K562 (cell line): ENCODE results near the gene ETS2. TPM values are rescaled to one million over a fixed set of nuclear protein-coding genes. Genes with fewer than 3 reads are reported as not detected.

ENCODE experiments used
- ATAC-seq: fragments of 200-7000 bp; cut with Tn5 transposase; 3 replicates; pipeline ENCODE4 v1.9.1; 2020; ENCODE audit warnings: moderate library complexity
- BruUV-seq: library from RNA; stranded (reverse); fragments of 400-500 nt; replicated peaks from 2 replicates; lab custom pipeline; 2021; lab: Mats Ljungman, UMichigan
- CTCF ChIA-PET: fragments of 300-600 bp; formaldehyde crosslinking; extraction: SDS; loops from one replicate; lab custom pipeline; 2021; ENCODE audit warnings: low intra/inter-chr PET ratio; lab: Yijun Ruan, JAX
- POLR2A ChIA-PET: fragments of 300-600, 350-650 bp; sonication (Branson Sonifier 250); formaldehyde crosslinking; extraction: SDS; loops from one replicate; lab custom pipeline; 2021; ENCODE audit warnings: antibody characterized with exemption, inconsistent platforms; lab: Yijun Ruan, JAX
- DNase-seq, 4 experiments: peaks; one replicate each; pipeline versions ENCODE4 v3.0.0 to v3.0.0-alpha.2; 2011 to 2018; ENCODE audit warnings: low spot score in 3 of 4, mixed read lengths in 3 of 4; ENCODE audit errors: extremely low read depth in 1 of 4
- FAIRE-seq: peaks from 2 replicates; lab custom pipeline; 2011; peaks lifted over from hg19 to GRCh38; lab: Jason Lieb, UNC
- H2AFZ ChIP-seq: 2 replicates; pipeline ENCODE4 v1.6.0; 2011; ENCODE audit warnings: low read depth, low read length, control low read depth, inconsistent platforms
- H3K27ac ChIP-seq: fragments of 200-600 bp; 3 replicates; pipeline ENCODE4 v1.8.0; 2011; ENCODE audit warnings: low read depth, mild to moderate bottlenecking, control low read depth, inconsistent platforms, low read length, moderate library complexity, mixed read lengths; ENCODE audit errors: extremely low read depth
- H3K27me3 ChIP-seq, 2 experiments: fragments of 300-600 bp in 1 of 2; 2 replicates in 1 of 2; 3 replicates in 1 of 2; pipeline versions ENCODE4 v1.6.0 to v1.8.0; 2011; ENCODE audit warnings: inconsistent platforms in 2 of 2, low read length in 2 of 2, mild to moderate bottlenecking in 1 of 2, mixed read lengths in 1 of 2, moderate library complexity in 1 of 2; ENCODE audit not compliant: control insufficient read depth in 2 of 2, insufficient read depth in 2 of 2
- H3K36me3 ChIP-seq: fragments of 300-600 bp; 3 replicates; pipeline ENCODE4 v1.8.0; 2011; ENCODE audit warnings: mild to moderate bottlenecking, low read length, inconsistent platforms; ENCODE audit not compliant: control insufficient read depth, insufficient read depth
- H3K4me1 ChIP-seq, 2 experiments: fragments of 200-600 bp in 1 of 2; replicated peaks in 1 of 2; 2 replicates in 1 of 2; 3 replicates in 1 of 2; pipeline versions ENCODE4 v1.5.1 to v1.8.0; 2011; ENCODE audit warnings: inconsistent platforms in 2 of 2, low read length in 2 of 2, mild to moderate bottlenecking in 1 of 2, mixed read lengths in 1 of 2, moderate library complexity in 1 of 2; ENCODE audit not compliant: control insufficient read depth in 2 of 2, insufficient read depth in 2 of 2
- H3K4me2 ChIP-seq: 2 replicates; pipeline ENCODE4 v1.6.1; 2011; ENCODE audit warnings: low read length, control low read depth, inconsistent platforms, mixed read lengths; ENCODE audit not compliant: insufficient read depth
- H3K4me3 ChIP-seq: fragments of 200-600 bp; sonication (generic), shearing (Covaris generic); 2 replicates; pipeline ENCODE4 v1.5.1; 2016; ENCODE audit warnings: control low read depth, inconsistent platforms
- H3K79me2 ChIP-seq: fragments of 200-600 bp; 3 replicates; pipeline ENCODE4 v1.8.0; 2011; ENCODE audit warnings: low read length, inconsistent platforms; ENCODE audit not compliant: control insufficient read depth, insufficient read depth
- H3K9ac ChIP-seq, 2 experiments: 2 replicates each; pipeline versions ENCODE4 v1.6.0 to v1.6.1; 2011; ENCODE audit warnings: low read depth in 2 of 2, low read length in 2 of 2, control low read depth in 1 of 2, inconsistent platforms in 1 of 2, mild to moderate bottlenecking in 1 of 2, mixed read lengths in 1 of 2; ENCODE audit not compliant: insufficient read depth in 1 of 2
- H3K9me1 ChIP-seq: one replicate; pipeline ENCODE4 v1.6.0; 2011; ENCODE audit warnings: inconsistent platforms, mild to moderate bottlenecking, low read length, moderate library complexity; ENCODE audit not compliant: control insufficient read depth, insufficient read depth
- H3K9me3 ChIP-seq: replicated peaks from 2 replicates; pipeline ENCODE4 v1.5.1; 2011; ENCODE audit warnings: low read depth, low read length, inconsistent platforms; ENCODE audit not compliant: control insufficient read depth, insufficient read depth
- H4K20me1 ChIP-seq: replicated peaks from 2 replicates; pipeline ENCODE4 v1.6.1; 2011; ENCODE audit warnings: low read length, inconsistent platforms, mixed read lengths; ENCODE audit not compliant: control insufficient read depth, insufficient read depth
- ADNP ChIP-seq: fragments of 200-800 bp; sonication (Bioruptor generic); IDR thresholded peaks from 2 replicates; pipeline ENCODE4 v1.6.1; 2016; ENCODE audit warnings: missing genetic modification characterization, missing compliant biosample characterization
- BCOR ChIP-seq: fragments of 450-650 bp; IDR thresholded peaks from 2 replicates; pipeline ENCODE4 v1.6.1; 2016
- CHD4 ChIP-seq: fragments of 200-600 bp; sonication (generic); IDR thresholded peaks from 3 replicates; pipeline ENCODE4 v1.6.1; 2012; ENCODE audit warnings: low read depth, mild to moderate bottlenecking, mixed read lengths, low read length, inconsistent platforms; ENCODE audit not compliant: insufficient read depth, insufficient replicate concordance, poor library complexity, severe bottlenecking
- DDX20 ChIP-seq: fragments of 450-650 bp; IDR thresholded peaks from 2 replicates; pipeline ENCODE4 v1.6.1; 2016; ENCODE audit warnings: missing genetic modification characterization, low read depth, mild to moderate bottlenecking, missing compliant biosample characterization, moderate library complexity
- ERF ChIP-seq: fragments of 450-650 bp; formaldehyde crosslinking; IDR thresholded peaks from 2 replicates; pipeline ENCODE4 v1.4.0; 2020; ENCODE audit warnings: mild to moderate bottlenecking, mixed read lengths
- KDM1A ChIP-seq, 2 experiments: fragments of 450-650 bp; IDR thresholded peaks; 2 replicates each; pipeline ENCODE4 v1.6.1; 2016; ENCODE audit warnings: mild to moderate bottlenecking in 2 of 2
- MEF2A ChIP-seq: IDR thresholded peaks from 2 replicates; pipeline ENCODE4 v1.6.1; 2011; ENCODE audit warnings: low read depth, mild to moderate bottlenecking, low read length, moderate library complexity; ENCODE audit not compliant: control insufficient read depth
- MEF2D ChIP-seq: conservative IDR thresholded peaks from 2 replicates; pipeline ENCODE4 v1.6.1; 2016; ENCODE audit warnings: low read depth, missing genetic modification characterization, missing compliant biosample characterization
- RBM25 ChIP-seq: fragments of 200-400 bp; formaldehyde crosslinking; IDR thresholded peaks from 2 replicates; pipeline ENCODE4 v1.6.1; 2018; ENCODE audit warnings: low read length, low read depth, moderate library complexity; ENCODE audit not compliant: severe bottlenecking
- SMAD1 ChIP-seq: fragments of 150-350 bp; IDR thresholded peaks from 2 replicates; pipeline ENCODE4 v1.6.1; 2014; ENCODE audit warnings: low read length, low read depth; ENCODE audit not compliant: partially characterized antibody
- SREBF2 ChIP-seq: sonication (generic); formaldehyde crosslinking; IDR thresholded peaks from 2 replicates; pipeline ENCODE4 v1.4.0; 2020; ENCODE audit warnings: mild to moderate bottlenecking, missing genetic modification reagents
- ZBTB2 ChIP-seq: fragments of 450-650 bp; IDR thresholded peaks from 2 replicates; pipeline ENCODE4 v1.6.1; 2016; ENCODE audit warnings: antibody characterized with exemption
- ZNF436 ChIP-seq: fragments of 250-450, 450-650 bp; sonication (Bioruptor Pico); formaldehyde crosslinking; IDR thresholded peaks from 2 replicates; pipeline ENCODE4 v1.7.0; 2020; ENCODE audit warnings: mild to moderate bottlenecking
- WGBS: fragments of 100-300 bp; shearing (Covaris generic); methylation state at CpG from one replicate; pipeline ENCODE4 v1.1.6; 2016; ENCODE audit warnings: low coverage, mixed read lengths; ENCODE audit not compliant: insufficient coverage; ENCODE audit errors: missing lambda C conversion rate; 5-methylcytosine and 5-hydroxymethylcytosine counted together
- in situ Hi-C: fragments of 300-500 bp; cut with MboI; formaldehyde crosslinking; loops from 4 replicates; pipeline ENCODE4 v1.15.0; 2018; ENCODE audit warnings: inconsistent platforms, mixed read lengths
- intact Hi-C: fragments of 100-400 bp; cut with micrococcal nuclease; formaldehyde crosslinking; loops from 2 replicates; pipeline ENCODE4 v1.14.2; 2022
- polyA plus RNA-seq, 8 experiments: library from polyadenylated mRNA; depleted of rRNA in 4 of 8; stranded (reverse) in 5 of 8; unstranded in 3 of 8; fragments of >200 nt; fragmentation: Nextera tagmentation in 2 of 8; fragmentation: Illumina TruSeq in 1 of 8; extraction: Ambion mirVana in 2 of 8; extraction: Trizol in 1 of 8; gene quantifications; 2 replicates each; pipeline versions ENCODE4 v1.2.1 to v1.2.3, GENCODE V29; 2011 to 2014; ENCODE audit warnings: inconsistent platforms in 1 of 8, missing spikeins in 1 of 8
- total RNA-seq, 7 experiments: library from RNA; depleted of rRNA in 6 of 7; stranded (reverse); fragments of >200 nt in 6 of 7; fragmentation: Illumina TruSeq in 2 of 7; extraction: Trizol in 2 of 7; gene quantifications; 2 replicates each; pipeline versions ENCODE4 v1.2.1 to v1.2.3, GENCODE V29; 2011 to 2021; ENCODE audit warnings: low replicate concordance in 1 of 7
- TF ChIP-seq, protein P1 (sequence below): IDR thresholded peaks from 2 replicates; pipeline ENCODE4 v1.6.1; 2011; ENCODE audit not compliant: insufficient read length; ENCODE audit errors: extremely low read depth

Gene ETS2
- total and polyA plus RNA-seq, 9 of the 15 experiments (the other 6 are each of a cell fraction or from before 2014, with no cell fraction given) = 1.7 to 24.4 (median 12.2) TPM

- intact Hi-C loops (no loop called here), in situ Hi-C loops (no loop called here)
- Histone ChIP-seq H3K4me2 (no peak overlapping the region), H3K4me1 (peaks cover 11 to 22% of the 10 kb centered on the region in 2 experiments; a peak in 4 of 5 replicates), H3K9me3 (no peaks in the 10 kb centered on the region), H3K79me2 (peaks cover 34% of the 10 kb centered on the region), H3K4me3 (no peak overlapping the region), H3K36me3 (peaks cover 74% of the 10 kb centered on the region), H3K9me1 (peaks cover 7% of the 10 kb centered on the region), H3K27me3 (no peaks in the 10 kb centered on the region; a peak in 1 of 5 replicates), H4K20me1 (0 out of 2 replicates have a peak, but pooled peaks cover 12% of the 10 kb centered on the region), H3K27ac (no peak overlapping the region), H2AFZ (no peak overlapping the region), H3K9ac (no peak overlapping the region)
- no TSS peak for BruUV-seq
- no peak for TF ChIP-seq SMAD1
- TF ChIP-seq MEF2A = no peak
- no peak for TF ChIP-seq DDX20 (tag)
- TF ChIP-seq, protein P1, sequence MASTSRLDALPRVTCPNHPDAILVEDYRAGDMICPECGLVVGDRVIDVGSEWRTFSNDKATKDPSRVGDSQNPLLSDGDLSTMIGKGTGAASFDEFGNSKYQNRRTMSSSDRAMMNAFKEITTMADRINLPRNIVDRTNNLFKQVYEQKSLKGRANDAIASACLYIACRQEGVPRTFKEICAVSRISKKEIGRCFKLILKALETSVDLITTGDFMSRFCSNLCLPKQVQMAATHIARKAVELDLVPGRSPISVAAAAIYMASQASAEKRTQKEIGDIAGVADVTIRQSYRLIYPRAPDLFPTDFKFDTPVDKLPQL = no peak
- TF ChIP-seq BCOR = peak; percentile 76
- TF ChIP-seq ADNP (tag) = peak; percentile 69
- TF ChIP-seq ZNF436 = no peak
- no peak for TF ChIP-seq ZBTB2
- no peak for TF ChIP-seq MEF2D (tag)
- peak; percentile 28 for TF ChIP-seq CHD4
- peak; percentile 96 for TF ChIP-seq RBM25
- no peak for TF ChIP-seq ERF (CRISPR knock-in tag)
- TF ChIP-seq SREBF2 = no peak
- peak; percentile 30 to 44; a peak in 1 of 4 replicates for TF ChIP-seq KDM1A (IDR thresholded peaks at IDR 0.05)
- WGBS = 93% methylated on average over 8 of the region's 8 CpGs
- POLR2A ChIA-PET = interaction anchor here (0.7 to 5.5 kb wide), 4 partner anchors 11 to 40 kb away, joined by 3 to 38 read pairs (median 4); no protein-coding TSS in a partner anchor
- FAIRE-seq (peak; percentile 26), ATAC-seq (no peak), DNase-seq (no peak)
- CTCF ChIA-PET = no interaction called here
These were observed 4.5 kb downstream of the ETS2 start for GRCh38 chr21:38810034-38810825.
